NCI-H128 (cell line): ENCODE data around the gene MEI1.

Source experiments
- DNase-seq: peaks from one replicate; lab custom pipeline; 2025; ENCODE audit not compliant: unreplicated experiment; lab: John Stamatoyannopoulos, UW

Gene MEI1

DNA sequence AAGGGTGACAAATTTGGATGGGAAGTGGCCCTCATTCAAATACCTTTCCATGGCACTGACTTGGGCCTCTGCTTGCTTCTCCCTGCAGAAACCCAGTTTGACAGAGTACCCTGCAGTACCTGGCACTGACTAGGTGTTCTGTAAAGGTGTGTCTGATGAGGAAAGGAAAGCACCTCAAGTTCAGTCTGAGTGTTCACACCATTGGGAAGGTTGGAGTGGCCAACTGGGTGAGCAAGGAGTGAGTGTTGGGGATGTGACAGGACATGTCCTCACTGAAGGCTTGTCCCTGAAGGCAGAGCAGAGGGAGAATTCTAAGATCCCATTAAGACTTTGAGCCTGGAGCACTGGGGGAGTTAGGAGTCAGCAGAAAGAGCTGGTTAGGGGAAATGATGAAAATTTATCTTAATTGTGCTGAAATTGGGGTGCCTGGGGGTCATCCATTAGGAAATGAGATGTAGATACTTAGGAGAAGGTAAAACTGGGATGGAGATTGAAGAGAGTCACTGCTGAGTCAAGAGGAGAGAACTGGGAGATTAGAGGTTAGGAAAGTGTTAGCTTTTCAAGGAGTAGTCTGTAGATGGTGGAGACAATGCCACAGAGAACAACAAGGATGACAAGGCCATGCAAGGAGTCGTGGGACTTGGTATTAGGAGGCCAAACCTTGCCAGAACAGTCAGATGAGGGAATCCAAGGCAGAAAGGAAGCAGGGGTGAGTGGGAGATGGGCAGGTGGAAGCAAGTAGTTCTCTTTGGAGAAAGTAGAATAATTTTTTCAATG lies 139.7 kb downstream of the MEI1 start:
- no peak for DNase-seq

DNA sequence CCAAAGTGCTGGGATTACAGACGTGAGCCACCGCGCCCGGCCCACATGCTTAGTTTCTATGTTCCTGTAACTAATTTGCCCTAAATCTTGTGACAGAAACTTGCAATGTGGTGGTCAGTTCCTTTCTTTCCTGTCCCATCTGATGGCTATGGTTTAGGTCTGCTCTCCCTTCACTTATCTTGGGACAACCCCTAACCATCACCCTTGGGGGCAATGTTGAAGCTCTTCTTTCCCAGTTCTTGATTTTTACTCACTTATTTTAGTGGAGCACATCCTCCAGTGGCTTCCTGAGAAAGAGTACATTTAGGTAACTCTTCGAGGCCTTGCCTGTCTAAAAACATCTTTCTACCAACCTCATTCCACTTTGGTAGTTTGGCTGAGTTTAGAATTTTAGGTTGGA lies 140.9 kb downstream of the MEI1 start:
- no peak for DNase-seq

DNA sequence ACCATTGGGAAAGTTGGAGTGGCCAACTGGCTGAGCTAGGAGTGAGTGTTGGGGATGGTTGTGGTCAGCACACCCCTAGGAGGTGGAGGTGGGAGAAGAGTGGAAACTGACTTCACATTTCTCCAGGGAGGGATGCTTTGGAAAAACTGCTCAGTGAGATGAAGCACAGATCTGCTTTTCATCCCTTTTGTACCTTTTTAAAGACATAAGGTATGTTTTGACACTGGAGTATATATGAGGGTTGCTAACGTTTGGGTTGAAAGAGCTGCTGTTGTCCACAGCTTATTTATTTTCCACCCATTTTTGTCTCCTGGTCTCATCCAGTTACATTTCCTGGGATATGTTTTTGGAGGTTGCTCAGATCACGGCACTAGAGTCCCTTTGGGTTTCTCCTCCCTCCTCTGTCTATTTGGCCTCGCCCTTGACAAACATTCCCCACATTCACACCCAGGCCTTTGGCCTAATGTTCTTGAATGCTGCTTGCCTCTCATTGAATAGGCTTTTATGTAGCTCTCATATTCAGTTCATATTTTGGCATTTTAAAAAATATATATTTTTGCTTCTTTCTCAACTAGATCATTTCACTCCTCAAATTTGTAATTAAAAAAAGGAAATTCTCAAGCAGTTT lies 141.9 kb downstream of the MEI1 start:
- DNase-seq, result no peak

DNA sequence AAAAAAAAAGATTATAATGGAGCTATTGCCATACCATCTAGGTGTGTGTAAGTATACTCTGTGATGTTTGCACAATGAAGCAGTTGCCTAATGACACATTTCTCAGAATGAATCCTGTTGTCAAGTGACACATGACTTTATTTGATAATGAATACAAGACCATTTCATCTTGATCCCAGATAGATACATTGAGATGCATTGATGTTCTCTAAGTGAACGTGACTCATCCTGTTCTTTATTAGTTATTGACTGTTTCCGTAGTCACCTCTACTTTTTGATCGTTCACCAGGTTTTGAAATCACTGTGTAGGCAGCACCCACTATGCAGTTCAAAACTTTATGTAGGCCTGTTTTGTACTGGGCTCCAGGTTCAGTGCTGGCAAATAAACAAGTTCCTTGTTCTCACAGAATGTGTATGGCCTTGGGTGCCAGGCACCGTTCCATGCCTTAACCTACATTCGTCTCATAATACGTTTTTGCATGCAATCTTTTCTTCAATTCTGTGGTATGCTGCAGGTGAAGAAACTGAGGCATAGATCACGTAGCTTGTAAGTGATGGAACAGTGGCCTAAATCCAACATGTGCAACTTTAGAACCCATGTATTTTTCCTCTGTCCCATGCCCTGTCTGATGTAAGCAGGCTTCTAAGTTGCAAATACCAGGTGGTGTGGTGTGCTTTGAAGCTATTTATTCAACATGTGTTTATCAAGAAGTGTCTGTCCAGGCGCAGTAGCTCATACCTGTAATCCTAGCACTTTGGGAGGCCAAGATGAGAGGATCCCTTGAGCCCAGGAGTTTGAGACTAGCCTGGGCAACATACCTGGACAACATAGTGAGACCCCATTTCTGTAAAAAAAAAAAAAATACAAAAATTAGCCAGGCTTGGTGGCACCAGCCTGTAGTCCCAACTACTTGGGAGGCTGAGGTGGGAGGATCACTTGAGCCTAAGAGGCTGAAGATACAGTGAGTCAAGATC lies 144.0 kb downstream of the MEI1 start:
- DNase-seq, result no peak

DNA sequence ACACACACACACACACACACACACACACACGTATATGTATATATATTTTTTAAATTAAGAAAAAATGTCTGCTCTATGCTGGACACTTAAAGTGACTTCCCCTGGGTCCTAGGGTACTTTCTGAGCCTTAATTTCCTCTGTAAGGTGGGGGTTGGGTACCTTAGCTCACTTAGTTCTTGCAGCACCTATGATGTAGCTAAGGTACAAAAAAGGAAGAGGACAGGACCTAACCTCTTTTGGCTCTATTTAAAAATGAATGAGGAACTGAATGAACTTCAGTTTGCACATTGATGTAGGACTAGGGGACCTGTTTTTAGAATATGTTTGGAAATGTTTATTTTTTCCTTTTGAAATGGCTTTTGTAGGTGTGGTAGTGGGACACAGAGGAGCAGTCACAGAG lies 144.7 kb downstream of the MEI1 start:
- no peak for DNase-seq

DNA sequence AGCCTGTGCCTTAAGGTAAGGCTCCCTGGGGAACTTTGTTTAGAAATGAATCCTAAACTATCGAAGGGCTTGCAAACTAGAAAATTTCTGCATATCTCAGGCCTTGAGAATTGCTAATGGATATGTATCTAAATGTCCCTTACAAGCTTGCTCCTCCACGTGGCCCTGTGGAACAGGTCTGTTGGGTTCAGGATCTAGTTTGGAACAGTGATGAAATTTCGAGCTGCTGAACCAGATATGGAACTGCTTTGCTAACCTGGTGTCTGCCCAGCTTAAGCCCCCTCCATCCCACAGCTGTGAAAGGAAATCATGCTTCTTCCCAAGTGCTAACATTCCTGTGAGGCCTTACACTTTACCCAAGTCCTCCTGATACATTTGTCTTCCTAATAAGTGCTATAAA lies 145.2 kb downstream of the MEI1 start:
- no peak for DNase-seq

DNA sequence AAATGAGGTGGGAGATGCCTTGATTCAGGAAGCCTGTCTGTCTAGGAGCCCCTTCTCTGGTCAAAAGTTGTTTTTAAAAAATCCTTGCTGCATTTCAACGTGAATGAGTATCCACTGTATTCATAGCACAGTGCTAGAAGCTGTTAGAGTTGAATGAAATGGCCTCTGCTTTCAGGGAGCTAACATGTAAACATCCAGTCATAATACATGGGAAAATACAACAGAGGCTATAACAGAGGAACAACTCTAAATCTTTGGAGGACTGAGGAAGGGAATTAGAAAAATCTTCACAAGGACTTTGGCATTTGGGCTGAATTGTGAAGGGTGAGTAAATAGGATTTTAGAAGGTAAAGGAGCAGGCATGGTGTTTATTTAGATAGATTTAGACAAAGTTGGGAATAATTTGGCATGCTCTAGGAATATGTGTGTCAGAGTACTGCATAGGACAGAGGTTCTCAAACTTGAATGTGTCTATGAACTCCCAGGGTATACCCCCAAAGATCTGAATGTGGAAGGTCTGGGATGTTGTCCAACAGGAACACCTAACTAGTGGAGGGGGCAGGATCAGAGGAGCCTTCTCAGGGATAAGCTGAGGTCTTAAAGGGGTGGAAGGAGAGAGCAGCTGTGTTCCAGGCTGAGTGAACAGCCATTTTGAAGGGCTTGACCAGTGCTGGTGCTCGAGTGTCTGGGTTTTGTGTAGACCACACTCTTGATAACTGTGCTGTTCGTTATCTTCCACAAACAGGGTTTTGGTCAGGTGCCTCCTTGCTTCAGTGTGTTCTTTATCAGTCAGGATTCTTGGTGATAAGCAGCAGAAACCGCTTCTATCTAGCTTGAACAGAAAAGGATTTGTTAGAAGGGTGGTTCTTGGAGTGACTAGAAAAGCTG lies 146.3 kb downstream of the MEI1 start:
- DNase-seq, result no peak

DNA sequence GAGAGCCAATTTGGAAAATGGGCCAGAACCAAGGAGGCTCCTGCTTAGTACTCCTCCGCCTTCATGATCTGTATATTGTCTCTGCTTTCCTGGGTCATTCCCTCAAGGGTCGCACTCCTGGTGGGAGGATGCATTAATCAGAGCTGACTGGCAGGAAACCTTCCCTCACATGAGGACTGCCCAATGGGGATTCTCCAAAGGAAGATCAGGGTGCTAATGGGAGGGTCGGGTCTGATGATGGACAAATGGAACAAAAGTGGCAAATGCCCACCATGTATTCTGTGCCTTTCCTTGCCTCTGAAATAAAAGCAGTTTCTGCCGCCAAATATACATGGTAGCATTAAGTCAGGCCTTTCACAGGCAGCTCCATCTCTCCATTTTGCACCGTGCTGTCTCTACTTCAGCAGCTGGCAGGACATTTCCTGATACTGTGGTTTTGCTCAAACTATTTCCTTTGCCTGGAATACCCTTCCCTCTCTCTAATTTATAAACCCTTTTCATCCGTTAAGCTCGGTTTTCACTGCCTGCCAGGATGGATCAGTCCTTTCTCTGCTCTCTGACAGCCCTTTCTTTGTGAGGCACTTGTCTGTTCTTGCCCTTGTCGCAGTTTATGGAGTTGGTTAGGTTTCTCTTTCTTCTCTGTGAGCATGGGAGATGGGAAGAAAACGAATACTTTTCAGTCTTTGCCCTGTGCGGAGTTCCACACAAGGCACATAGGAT lies 147.1 kb downstream of the MEI1 start:
- DNase-seq, result no peak

DNA sequence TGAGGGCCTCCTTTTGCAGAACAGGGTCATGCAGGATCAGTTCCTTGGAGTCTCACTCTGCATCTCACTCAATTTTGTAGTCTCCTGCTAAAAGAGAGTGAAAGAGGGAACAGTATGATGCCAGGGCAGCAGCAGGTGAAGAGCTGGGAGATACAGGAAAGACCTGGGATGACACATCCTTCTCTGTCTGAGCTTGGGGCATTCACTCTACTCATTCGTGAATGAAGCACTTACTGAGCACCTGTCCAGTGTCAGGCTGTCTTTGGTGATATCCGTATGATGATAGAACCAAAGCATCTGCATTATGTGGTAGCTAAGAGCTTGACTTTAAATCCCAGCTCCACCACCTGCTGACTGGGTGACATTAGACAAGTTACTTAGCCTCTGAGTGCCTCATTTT lies 148.0 kb downstream of the MEI1 start:
- DNase-seq, result no peak

DNA sequence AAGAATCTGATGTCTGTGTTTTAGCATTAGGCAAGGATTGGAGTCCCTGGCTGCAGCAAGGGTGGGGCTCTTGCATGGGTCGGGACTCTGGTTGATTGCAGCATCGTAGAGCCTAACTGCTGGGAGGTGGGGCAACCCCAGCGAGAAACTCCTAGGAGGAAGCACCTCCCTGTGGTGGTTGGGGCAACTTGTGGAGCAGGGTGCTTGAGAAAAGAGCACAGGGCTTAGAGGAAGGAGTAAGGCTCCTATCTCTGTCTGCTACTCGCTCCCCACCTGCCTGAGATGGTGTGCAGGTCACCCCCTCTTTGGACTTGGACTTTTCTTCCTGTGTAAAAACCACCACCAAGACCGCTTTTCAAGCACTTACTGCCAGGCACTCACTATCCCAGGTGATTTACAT lies 149.2 kb downstream of the MEI1 start:
- no peak for DNase-seq
